Measurements from ENCODE around the gene TEX19.

DNA sequence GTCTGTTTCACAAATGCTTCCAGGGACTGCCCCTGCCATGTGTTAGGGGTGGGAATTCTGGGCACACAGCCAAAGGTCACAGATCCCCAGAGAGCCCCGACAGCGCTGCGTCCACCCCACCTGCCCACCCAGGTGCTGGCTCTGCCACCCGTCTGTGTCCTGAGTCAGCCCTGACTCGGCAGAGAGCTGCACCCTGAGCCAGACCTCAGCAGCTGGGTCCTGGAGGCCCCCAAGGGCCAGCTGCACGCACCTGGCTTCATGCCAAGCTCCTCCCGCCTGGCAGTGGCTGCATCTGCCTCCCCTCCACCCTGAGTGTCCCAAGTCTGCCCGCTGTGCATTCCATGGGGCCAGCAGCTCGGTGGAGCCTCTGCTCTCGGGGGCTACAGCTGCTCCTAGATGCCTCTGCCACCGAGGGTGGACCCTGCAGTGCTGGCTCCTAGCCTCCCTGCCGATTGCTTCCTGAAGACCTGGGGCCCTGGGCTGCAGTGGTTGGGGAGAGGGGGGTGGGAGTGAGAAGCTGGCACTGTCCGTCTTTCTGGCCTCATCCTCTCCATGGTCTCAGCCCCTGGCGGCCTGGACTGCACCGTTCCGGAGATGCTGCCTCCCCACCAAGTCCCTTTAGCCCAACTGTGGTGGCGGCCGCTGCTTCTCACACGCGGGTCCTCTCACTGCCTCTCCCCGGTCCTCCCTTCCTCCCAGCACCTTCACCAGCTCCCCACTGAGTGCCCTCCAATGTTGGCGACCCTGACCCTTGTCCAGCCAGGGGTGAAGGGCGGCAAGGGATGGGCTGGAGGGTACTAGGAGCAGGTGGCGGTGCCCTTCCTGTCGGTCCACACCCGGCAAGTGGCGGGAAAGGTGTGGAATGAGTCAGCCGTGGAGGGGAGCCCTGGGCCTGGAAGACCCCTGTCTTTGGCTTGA lies 28.5 kb upstream of the TEX19 start:
- TF ChIP-seq, protein P1, sequence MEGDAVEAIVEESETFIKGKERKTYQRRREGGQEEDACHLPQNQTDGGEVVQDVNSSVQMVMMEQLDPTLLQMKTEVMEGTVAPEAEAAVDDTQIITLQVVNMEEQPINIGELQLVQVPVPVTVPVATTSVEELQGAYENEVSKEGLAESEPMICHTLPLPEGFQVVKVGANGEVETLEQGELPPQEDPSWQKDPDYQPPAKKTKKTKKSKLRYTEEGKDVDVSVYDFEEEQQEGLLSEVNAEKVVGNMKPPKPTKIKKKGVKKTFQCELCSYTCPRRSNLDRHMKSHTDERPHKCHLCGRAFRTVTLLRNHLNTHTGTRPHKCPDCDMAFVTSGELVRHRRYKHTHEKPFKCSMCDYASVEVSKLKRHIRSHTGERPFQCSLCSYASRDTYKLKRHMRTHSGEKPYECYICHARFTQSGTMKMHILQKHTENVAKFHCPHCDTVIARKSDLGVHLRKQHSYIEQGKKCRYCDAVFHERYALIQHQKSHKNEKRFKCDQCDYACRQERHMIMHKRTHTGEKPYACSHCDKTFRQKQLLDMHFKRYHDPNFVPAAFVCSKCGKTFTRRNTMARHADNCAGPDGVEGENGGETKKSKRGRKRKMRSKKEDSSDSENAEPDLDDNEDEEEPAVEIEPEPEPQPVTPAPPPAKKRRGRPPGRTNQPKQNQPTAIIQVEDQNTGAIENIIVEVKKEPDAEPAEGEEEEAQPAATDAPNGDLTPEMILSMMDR (IDR thresholded peaks at IDR 0.05), result no peak
- no peak for TF ChIP-seq POLR2A (IDR thresholded peaks at IDR 0.05)

Measured in prostate gland (tissue), 2 donors.